Mesothelial cell of epicardium (in vitro differentiated cells): Measurements from ENCODE around the gene IPO11. TPM values are rescaled to one million over a fixed set of nuclear protein-coding genes. Genes with fewer than 3 reads are reported as not detected.

ENCODE experiments used
- DNase-seq, 2 experiments: peaks; one replicate each; pipeline ENCODE4 v3.0.0; 2021; ENCODE audit warnings: low spot score in 2 of 2; ENCODE audit not compliant: unreplicated experiment in 2 of 2
- H3K27ac Mint-ChIP-seq: 2 replicates; pipeline ENCODE4 v1.8.0; 2021; ENCODE audit warnings: mixed read lengths
- H3K27me3 Mint-ChIP-seq: 2 replicates; pipeline ENCODE4 v1.8.0; 2021; ENCODE audit warnings: low read depth, mixed read lengths
- H3K36me3 Mint-ChIP-seq: 2 replicates; pipeline ENCODE4 v1.8.0; 2021; ENCODE audit warnings: mixed read lengths
- H3K4me1 Mint-ChIP-seq: 2 replicates; pipeline ENCODE4 v1.8.0; 2021; ENCODE audit warnings: mixed read lengths
- H3K4me3 Mint-ChIP-seq: 2 replicates; pipeline ENCODE4 v1.8.0; 2021; ENCODE audit warnings: mild to moderate bottlenecking, moderate library complexity, mixed read lengths
- H3K9me3 Mint-ChIP-seq: 2 replicates; pipeline ENCODE4 v1.8.0; 2021; ENCODE audit warnings: mixed read lengths
- total RNA-seq: library from RNA; stranded (reverse); gene quantifications from 3 replicates; pipeline ENCODE4 v1.2.1, GENCODE V29; 2021
- TF ChIP-seq, protein P1 (sequence below): fragments of 200-600 bp; sonication (generic); IDR thresholded peaks from one replicate; pipeline ENCODE4 v1.5.0; 2021; ENCODE audit warnings: antibody characterized with exemption; ENCODE audit not compliant: unreplicated experiment

The IPO11 gene
- total RNA-seq, 1 donor from 2014 or later = 31.9 TPM

GRCh38 chr5:62550103-62550502 lies 137.5 kb downstream of the IPO11 start:
- Mint-ChIP-seq H3K36me3 (peaks cover 19% of the 10 kb centered on the region), H3K9me3 (no peaks in the 10 kb centered on the region), H3K4me3 (no peak overlapping the region), H3K4me1 (no peaks in the 10 kb centered on the region), H3K27me3 (no peaks in the 10 kb centered on the region), H3K27ac (no peak overlapping the region)
- no peak for DNase-seq
- TF ChIP-seq, protein P1, sequence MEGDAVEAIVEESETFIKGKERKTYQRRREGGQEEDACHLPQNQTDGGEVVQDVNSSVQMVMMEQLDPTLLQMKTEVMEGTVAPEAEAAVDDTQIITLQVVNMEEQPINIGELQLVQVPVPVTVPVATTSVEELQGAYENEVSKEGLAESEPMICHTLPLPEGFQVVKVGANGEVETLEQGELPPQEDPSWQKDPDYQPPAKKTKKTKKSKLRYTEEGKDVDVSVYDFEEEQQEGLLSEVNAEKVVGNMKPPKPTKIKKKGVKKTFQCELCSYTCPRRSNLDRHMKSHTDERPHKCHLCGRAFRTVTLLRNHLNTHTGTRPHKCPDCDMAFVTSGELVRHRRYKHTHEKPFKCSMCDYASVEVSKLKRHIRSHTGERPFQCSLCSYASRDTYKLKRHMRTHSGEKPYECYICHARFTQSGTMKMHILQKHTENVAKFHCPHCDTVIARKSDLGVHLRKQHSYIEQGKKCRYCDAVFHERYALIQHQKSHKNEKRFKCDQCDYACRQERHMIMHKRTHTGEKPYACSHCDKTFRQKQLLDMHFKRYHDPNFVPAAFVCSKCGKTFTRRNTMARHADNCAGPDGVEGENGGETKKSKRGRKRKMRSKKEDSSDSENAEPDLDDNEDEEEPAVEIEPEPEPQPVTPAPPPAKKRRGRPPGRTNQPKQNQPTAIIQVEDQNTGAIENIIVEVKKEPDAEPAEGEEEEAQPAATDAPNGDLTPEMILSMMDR = no peak

DNA sequence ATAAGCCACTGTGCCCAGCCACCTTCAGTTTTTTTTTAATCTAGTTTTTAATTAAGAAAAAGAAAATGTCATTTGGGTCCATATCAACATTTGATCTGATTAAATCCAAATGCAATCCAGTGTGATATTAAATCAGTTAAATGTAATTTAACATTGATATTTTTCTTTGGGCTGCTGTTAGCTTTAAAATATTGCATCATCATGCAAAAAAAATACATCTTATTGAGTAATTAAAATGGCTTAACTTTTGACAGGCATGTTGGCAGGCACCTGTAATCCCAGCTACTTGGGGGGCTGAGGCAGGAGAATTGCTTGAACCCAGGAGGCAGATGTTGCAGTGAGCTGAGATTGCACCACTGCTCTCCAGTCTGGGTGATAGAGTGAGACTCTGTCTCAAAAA lies 143.4 kb downstream of the IPO11 start:
- TF ChIP-seq, protein P1 = no peak
- Mint-ChIP-seq H3K9me3 (no peaks in the 10 kb centered on the region), H3K27me3 (peaks cover 1% of the 10 kb centered on the region), H3K27ac (no peak overlapping the region), H3K4me1 (peaks cover 8% of the 10 kb centered on the region), H3K4me3 (no peak overlapping the region), H3K36me3 (peaks cover 16% of the 10 kb centered on the region)
- DNase-seq = no peak

GRCh38 chr5:62558941-62559340 lies 146.4 kb downstream of the IPO11 start:
- no peak overlapping the region for H3K27ac Mint-ChIP-seq

DNA sequence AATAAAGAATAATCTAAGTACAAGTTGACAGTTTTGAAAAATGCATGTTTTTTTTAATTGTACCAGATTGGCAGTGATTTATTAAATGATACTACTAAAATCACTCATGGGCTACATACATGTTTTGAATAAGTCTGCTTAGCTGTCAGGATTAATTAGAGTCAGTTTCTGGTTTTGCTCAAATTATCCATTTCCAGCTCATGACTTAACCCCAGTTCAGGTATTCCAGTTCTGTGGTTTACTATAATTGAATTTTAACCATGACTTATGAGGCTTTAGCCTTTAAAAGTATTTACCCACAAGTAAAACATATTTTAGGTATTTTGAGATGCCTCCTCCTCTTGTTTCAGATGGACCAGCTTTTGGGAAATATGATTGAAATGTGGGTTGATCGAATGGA lies 148.2 kb downstream of the IPO11 start:
- Mint-ChIP-seq H3K27me3 (peaks cover 1% of the 10 kb centered on the region), H3K9me3 (peaks cover 10% of the 10 kb centered on the region), H3K4me1 (peaks cover 12% of the 10 kb centered on the region), H3K4me3 (no peak overlapping the region), H3K27ac (no peak overlapping the region), H3K36me3 (peaks cover 20% of the 10 kb centered on the region)
- TF ChIP-seq, protein P1 = no peak
- no peak for DNase-seq

More at GRCh38 chr5:62558941-62559340, 146.4 kb downstream of the IPO11 start:
- H3K4me3 Mint-ChIP-seq = no peak overlapping the region
- TF ChIP-seq, protein P1 = no peak
- no peaks in the 10 kb centered on the region for H3K9me3 Mint-ChIP-seq
- peaks cover 1% of the 10 kb centered on the region for H3K27me3 Mint-ChIP-seq
- H3K4me1 Mint-ChIP-seq = peaks cover 12% of the 10 kb centered on the region
- peaks cover 12% of the 10 kb centered on the region for H3K36me3 Mint-ChIP-seq
- DNase-seq = no peak

- TF ChIP-seq, protein P1 = no peak
- peaks cover 12% of the 10 kb centered on the region for H3K4me1 Mint-ChIP-seq
- no peak overlapping the region for H3K27ac Mint-ChIP-seq
- H3K36me3 Mint-ChIP-seq = peaks cover 25% of the 10 kb centered on the region
- no peak for DNase-seq
- no peak overlapping the region for H3K4me3 Mint-ChIP-seq
- H3K27me3 Mint-ChIP-seq = peaks cover 1% of the 10 kb centered on the region
- H3K9me3 Mint-ChIP-seq = peaks cover 15% of the 10 kb centered on the region
Measured at GRCh38 chr5:62561896-62562295, 149.3 kb downstream of the IPO11 start.

DNA sequence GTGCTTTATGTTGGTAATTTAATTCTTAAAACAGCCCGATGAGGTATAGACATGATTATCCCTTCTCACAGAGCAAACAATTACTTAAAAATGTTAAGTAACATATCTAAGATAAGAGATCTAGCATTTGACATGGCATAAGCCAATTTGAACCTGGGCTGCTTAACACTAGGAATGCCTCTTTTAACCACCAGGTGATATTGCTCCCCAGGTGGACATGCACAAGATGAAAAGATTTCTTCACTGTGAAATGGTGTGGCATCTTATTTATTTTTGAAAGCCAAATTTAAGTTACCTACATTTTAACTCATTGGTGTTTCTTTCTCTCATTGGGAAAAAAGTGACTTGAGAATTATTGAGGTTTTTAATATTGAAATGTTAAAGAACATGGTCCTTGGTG lies 150.3 kb downstream of the IPO11 start:
- no peak for DNase-seq
- Mint-ChIP-seq H3K4me1 (peaks cover 12% of the 10 kb centered on the region), H3K27me3 (no peaks in the 10 kb centered on the region), H3K4me3 (no peak overlapping the region), H3K9me3 (peaks cover 22% of the 10 kb centered on the region), H3K27ac (no peak overlapping the region), H3K36me3 (peaks cover 32% of the 10 kb centered on the region)
- TF ChIP-seq, protein P1 = no peak
